ENCODE data around the gene ZNF683.
A peak's percentile ranks its signal among the peaks of the same experiment; 100 is the strongest.
"Not testable (repeated sequence)": the region's sequence is repeated elsewhere in the genome, so short reads cannot be mapped to it uniquely, and the experiment has no call there.

Gene ZNF683

DNA sequence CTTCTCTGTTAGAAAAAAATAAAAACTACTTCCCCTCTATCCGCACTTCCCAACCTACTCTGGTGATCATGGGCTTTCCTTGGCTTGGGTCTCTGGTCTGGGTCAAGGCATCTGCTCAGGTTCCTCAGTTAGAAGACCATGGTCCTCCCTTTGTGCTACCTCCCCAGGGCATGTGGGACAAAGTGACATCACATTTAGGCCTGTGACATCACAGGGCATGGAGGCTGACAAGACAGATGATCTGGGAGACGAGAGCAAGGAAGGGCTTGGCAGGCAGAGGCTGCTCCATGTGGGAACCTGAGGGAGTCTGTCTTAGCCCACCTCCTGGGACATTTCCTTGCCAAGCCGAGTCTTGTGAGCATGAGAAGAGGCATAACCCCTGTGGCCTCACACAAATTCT lies at the start of gene ZNF683:
TSS of gene ZNF683 (minus strand) at position 140 of the 400 bp plus-strand sequence. CDS start 4,179 bp downstream, outside the sequence.
- DNase-seq, result not testable (repeated sequence)

DNA sequence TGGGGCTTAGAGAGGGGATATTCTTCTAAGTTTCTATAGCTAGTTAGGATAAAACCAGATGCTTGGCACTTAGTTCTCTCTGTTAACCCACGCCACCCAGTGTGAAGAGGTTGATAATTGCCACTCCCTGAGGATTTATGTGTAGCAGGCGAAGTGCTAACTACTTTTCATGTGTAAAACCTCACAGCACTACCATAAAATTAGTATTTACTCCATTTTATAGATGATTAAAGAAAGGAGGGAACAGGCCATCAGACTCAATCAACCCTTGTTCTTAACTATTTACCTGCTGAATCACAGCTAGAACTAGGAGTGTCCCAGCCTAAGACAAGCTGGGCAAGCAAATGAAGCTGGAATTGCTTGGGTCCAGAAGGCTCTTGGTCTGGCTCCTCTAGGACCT lies 46.9 kb upstream of the ZNF683 start:
- DNase-seq, result no peak

DNA sequence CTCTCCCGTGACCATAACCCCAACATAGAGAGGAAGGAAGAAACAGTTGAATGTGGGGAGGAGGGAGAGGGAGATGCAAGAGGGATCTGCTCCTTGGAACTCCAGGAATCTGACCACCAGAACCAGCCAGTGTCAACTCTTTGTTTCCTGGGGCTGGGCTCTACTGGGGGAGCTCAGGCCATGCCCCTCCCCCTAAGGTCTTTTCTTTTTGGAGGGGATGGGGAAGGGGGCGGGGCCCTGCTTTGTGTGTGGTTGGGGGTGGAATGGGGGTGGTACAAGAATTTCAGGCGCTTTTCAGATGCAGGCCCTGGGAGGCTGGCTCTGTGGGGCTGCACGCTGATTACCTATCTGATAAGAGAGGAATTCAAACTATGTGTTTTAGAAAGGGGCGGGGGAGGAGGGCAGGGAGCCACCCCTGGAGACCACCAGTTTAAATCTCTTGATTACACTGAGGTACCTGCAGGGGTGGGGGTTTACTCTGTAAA lies 46.4 kb upstream of the ZNF683 start:
- DNase-seq, result no peak

DNA sequence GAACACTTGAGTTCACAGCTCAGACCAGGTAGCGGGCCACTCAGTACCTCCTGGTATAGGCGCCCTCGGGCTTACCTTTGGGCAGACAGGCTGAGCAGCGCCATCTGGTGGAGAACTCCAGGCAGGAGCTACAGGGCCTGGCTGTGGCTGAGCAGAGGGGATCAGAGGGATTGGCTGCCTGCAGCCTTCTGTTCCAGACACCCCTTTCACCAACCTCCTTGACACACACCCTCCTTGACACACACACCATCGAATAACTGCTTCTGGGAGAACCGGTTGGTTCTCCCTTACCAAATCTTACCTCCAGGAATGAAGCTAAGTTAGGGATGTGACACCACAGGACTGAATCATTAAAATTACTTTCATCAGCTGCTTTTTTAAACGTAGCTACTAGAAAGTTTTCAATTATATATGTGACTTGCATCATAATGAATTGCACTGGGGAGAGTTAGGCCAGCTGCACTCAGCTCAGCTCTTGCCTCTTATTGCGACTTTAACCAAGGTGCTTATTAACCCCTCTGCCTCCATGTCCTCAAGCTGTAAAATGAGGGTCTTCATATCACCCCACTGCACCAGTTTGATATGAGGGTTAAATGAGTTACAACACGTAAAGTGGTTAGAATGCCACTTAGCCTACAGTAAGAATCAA lies 44.7 kb upstream of the ZNF683 start:
- DNase-seq, result peak in 45 of 56 donors; percentile 2 to 76 (median 28)

DNA sequence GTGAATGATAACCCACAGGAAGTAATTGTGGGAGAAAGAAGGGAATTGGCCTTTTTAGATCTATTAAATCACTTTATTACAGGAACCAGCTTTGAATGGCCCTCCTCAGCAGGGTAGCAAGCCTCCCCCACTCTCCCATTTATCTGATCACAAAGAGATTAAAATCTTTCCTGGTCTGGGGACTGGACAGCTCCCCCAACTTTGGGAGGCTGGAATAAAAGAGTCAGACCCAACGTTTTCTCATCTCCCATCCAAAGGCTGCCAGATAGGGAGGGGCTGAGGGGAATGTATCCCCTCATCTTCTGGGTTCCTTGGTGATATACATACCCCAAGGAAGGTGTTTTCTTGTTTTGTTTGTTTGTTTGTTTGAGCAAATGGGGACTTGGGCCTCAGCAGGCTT lies 40.5 kb upstream of the ZNF683 start:
- DNase-seq, result no peak

DNA sequence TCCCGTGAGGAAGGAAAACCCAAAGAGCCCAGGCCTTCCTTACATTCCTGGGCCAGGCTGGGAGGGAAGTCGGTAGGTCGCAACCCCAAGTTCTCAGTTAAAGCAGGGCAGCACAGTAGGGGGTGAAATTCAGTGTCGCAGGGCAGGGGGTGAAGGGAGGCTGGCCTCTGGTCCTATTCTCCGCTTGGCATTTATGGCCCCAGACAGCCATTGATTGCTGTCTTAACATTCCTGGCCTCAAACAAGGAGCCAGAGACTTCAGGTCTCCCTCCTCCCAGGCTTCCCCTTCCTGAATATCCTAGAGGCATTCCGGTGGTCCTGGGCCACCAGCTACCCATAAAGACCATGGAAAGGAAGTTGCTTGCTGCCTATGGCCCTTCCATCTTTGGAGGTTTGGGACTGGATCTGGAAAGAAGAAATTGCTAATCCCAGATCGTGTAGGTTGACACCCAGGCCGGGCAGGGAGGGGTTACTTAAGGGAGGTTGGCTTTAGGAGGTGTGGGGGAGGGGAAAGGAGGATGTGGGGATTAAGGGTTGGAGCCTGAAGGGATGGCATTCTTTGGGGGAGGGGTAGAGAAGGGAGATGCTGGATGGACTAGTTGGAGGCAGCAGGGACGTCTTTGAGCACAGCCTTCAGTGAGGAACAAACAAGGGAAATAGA lies 39.8 kb upstream of the ZNF683 start:
- DNase-seq, result no peak

DNA sequence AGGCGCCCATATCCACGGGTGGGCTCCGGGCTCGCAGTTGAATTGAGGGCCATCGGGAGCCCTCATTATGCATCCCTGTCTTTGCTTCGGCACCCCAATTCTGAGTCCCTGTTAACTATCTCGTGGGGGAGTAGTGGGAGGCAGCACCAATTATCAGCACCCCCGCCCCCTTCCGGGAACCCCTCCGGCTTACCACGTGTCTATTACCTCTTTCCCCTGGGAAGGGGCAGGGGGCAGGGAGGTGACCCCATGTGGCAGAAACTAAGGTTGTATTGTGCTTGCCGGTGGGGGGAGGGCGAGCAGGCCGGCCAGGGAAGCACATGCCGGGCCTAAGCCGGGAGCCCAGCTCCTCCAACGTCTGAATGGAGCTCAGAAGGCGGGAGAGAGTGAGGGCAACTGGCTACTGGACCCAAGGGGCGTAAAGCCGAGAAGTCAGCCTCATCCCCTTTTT lies 39.1 kb upstream of the ZNF683 start:
- no peak for DNase-seq

DNA sequence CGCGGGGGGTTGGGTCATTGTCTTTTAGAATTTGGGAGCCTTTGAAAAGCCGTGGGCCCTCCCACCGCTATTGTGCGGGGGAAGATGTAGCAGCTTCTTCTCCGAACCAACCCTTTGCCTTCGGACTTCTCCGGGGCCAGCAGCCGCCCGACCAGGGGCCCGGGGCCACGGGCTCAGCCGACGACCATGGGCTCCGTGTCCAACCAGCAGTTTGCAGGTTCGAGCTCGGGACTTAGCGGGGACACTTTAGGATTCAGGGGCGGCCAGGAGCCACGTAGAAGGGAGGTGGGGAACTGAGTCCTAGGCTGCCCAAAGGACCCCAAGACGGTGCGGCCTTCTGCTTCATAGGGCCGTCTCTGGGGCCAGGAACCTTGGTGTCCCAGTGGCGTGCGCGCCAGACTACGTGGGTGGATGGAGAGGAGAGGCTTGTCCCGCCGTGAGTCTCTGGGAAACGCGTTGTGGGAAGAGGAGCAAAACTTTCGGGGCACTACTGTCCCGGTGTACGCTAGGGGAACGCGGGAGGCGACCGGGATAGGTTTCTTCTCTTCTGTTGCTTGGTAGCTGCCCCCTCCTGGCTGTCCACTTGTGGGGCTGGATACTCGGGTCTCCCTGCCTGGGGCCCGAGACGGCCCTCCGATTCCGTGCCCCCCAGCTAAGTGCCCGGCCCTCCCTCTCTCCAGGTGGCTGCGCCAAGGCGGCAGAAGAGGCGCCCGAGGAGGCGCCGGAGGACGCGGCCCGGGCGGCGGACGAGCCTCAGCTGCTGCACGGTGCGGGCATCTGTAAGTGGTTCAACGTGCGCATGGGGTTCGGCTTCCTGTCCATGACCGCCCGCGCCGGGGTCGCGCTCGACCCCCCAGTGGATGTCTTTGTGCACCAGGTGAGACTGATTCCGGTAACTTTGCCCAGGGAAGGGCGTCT lies 38.4 kb upstream of the ZNF683 start, which contains the start of gene LIN28A:
TSS of gene LIN28A (plus strand) at position 112 of the 918 bp plus-strand sequence. CDS start at position 187, 75 bp downstream.
- no peak for DNase-seq

DNA sequence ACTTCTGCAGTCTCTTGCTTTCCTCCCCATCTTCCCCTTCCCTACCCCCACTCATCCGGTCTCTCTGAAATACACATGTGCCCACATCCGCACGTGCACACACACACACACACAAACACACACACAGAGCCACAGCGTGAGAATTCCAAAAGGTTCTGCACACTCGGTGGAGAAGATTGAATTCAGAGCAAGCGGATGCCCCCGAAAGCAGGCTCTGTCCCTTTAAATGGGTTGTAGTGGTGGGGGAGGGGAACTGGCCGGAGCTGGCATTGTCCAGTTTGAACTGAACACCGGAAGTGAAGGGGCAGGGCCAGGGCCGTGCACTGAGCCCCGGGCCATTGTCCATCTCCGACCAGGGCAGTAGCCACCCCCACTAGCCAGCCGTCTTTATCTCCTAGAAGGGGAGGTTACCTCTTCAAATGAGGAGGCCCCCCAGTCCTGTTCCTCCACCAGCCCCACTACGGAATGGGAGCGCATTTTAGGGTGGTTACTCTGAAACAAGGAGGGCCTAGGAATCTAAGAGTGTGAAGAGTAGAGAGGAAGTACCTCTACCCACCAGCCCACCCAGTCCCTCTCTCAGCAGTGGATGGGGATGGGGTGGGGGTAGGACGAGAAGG lies 36.7 kb upstream of the ZNF683 start:
- DNase-seq, result no peak

DNA sequence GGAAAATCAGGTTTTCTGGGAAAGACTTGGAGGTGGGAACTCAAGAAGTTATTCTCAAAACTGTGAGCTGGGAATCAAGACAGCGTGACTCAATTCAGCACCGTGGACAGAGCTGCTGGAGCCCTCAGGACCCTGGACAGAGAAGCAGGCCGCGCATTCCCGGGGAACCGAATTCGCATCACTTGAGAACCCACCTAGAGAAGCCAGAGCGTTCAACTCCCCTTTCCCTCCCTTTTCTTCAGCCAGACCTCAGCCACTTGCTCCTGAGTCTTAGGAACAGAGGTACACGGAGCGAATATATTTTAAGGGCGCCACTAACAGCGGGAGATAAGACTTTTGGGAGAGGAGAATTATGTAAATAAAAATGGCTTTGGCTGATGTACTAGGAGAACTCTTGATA lies 36.1 kb upstream of the ZNF683 start:
- peak in 49 of 56 donors; percentile 1 to 80 (median 29) for DNase-seq

DNA sequence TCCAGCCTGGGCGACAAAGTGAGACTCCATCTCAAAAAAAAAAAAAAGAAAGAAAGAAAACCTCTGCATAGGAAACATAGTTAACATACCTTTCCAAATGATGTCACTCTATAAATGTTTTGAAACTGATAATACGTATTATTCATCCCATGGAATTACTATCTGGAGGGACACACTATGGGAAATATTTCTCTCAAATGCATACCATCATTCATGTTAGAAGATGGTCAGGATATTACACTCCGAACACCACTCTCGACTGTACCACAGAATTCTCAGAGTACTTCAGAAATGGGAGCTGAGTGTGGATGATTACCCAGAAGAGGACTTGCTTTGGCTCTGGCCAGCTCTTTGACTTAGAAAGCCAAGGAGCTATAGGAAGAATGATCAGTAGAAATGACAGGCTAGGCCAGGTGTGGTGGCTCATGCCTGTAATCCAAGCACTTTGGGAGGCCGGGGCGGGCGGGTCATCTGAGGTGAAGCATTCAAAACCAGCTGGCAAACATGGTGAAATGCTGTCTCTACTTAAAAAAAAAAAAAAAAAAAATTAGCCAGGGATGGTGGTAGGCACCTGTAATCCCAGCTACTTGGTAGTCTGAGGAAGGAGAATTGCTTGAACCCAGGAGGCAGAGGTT lies 32.8 kb upstream of the ZNF683 start:
- no peak for DNase-seq

DNA sequence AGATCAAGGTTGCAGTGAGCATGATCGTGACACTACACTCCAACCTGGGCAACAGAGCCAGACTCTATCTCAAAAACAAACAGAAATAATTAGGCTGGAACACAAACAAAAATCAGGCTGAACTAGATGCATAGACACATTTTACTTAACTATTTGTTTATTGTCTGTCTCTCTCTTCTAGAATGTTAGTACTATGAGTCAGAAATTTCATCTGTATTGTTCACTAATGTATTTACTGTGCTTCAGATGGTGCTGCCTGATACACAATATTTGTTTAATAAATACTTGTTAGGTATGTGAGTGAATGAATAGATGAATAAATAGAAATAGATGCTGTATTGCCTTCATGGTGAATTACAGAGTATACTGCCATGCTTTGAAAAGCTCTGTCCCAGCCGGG lies 32.1 kb upstream of the ZNF683 start:
- DNase-seq, result no peak

DNA sequence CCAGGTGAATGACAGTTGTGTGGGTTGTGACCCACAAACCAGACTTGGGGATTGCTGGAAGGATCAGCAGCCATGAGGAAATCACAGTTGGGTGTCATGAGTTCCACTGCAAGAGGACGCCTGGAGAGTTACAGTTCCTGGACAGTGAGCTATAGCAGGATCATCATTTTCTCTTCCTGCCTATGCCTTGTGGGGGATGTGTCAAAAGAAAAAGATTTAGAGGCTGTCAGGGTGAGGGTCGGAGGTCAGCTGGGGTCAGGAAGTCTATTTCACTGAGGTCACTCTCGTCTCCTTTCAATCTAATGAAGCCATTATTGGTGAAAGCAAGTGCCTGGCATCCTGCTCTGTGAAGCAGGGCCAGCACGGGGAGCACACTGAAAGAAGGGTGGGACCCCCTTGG lies 31.1 kb upstream of the ZNF683 start:
- DNase-seq, result no peak

DNA sequence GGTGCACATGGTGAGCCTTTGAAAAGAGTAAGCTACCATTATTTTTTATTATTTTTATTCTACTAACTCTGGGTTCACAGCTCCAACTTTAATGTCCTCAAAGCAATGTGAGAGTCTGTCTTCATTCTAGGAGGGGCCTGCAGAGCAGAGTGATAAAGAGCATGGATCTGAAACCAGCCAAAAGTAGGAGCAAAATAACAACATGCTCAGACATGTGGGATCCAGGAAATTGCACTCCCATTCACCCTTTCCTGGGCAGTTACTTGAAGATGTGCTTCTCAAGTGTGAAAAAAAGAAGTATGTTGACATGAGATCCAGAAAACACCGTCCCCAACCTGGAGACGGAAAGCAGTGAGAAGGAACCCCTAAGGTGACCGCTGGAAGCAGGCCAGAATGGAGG lies 29.3 kb upstream of the ZNF683 start:
- no peak for DNase-seq

DNA sequence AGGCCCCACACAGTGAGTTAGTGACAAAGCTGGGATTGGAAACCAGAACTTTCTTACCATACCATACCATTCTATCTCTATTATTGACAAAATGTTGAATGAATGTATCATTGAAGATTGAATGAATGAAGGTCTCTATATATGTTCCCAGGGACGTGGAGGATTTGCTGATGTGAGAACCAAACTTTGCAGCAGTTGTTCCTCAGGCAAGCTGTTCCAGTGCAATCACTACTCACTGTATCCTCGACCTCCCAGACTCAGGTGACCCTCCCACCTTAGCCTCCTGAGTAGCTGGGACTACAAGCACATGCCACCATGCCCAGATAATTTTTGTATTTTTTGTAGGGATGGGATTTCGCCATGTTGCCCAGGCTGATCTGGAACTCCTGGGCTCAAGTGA lies 26.5 kb upstream of the ZNF683 start:
- no peak for DNase-seq

DNA sequence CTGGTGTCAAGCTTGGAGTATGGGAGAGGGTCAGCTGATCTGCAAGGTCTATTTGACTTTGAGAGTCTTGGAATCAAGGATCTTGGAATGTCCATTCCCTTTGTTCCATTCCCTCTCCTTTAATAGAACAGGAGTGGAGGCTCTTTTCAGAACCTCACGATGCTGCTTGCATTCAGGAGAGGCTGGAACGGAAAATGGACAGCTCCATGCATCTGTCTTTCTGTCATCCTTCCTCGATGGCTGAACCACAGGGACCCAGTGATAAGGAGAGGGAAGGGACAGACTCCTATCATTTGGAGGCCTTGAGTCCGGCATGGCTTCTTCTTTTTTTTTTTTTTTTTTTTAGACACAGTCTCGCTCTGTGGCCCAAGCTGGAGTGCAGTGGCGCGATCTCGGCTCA lies 23.2 kb upstream of the ZNF683 start:
- DNase-seq, result no peak

DNA sequence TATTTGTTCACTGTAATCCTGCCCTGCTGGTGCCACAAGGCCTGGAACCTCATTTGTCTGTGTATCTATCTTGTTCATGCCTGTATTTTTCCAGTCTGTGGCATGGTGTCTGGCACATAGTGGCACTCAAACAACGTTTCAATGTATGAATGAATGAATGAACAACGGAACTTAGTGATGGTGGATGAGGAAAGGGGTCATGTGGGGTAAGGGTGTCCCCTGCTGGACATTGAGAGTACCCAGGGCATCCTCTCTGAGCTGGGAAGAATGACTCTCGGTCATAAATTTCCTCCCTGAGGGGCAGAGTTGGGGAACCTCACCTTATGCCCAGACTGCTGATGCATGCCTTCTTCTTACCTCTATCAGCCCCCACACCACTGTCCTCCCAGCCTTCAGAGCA lies 18.9 kb upstream of the ZNF683 start:
- DNase-seq, result peak in 2 of 56 donors; percentile 2 to 5

DNA sequence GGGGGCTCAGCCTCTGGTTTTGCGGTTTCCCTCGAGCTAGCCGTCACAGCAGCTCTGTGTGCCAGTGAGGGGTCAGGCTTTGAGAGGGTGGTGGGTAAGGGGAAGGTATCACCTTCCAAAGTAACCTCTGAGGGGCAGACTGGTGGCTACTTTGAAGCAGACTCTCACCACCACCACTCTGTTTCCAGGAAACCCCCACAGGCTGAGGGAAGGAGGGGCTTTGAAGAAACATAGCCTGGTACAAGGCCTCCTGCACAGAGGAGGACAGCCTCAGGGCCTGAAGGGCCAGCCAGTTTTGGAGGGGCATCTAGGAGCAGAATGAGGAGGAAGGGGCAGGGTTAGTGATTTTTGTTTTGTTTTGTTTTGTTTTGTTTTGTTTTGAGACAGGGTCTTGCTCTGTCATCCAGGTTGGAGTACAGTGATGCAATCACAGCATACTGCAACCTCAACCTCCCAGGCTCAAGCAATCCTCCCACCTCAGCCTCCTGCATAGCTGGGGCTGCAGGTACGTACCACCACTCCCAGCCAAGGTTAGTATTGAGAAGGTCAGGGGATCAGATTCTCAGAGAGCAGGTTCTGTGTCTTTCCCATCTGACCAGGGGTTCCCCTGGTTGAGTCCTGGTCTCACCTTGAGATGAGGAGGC lies 17.2 kb upstream of the ZNF683 start:
- no peak for DNase-seq

DNA sequence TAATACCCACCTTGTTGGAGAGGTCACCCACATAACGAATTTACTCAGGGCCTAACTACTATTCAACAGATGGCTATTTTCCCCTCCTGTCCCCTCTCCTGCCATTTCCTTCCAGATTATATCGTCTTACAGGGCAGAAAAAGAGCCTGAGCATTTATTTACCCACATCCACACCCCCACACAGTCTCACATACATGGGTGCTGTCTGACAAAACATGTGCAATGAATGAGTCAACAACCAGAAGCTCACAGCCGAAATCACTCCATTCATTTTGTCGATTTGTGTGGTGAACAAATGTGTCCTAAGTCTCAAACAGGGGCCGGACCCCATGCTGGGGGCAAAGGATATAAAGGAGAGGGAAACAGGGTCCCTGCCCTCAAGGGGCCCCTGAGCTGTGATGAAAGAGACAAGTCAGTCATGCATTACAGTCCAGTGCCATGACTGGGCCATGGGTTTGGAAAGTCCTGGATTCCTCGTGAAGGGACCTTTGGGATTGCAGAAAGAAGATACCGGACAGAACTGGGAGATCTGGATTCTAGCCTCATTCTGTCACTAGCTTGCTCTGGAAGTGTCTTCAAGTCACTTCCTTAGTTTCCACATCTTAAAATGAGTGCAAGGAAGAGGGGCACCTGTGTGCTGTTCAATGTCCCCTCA lies 16.4 kb upstream of the ZNF683 start:
- DNase-seq, result no peak

DNA sequence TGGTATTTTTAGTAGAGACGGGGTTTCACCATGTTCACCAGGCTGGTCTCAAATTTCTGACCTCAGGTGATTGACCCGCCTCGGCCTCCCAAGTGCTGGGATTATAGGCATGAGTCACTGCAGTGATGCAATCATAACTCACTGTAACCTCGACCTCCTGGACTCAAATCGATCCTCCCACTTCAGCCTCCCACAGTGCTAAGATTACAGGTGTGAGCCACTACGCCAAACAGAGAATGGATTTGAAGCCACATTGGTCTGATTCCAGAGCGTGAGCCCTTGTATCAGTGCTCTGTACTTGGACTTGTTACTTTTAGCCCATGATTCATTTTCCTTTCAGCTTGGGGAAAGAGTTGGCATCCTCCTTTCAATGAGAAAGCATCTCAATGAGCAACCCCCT lies 14.9 kb upstream of the ZNF683 start:
- no peak for DNase-seq

Data from amygdala (tissue), 56 donors.